Keratinocyte (primary cell): ENCODE results near the gene NEDD8. TPM values are rescaled to one million over a fixed set of nuclear protein-coding genes. Genes with fewer than 3 reads are reported as not detected.

Source experiments
- DNase-seq: peaks from one replicate; pipeline ENCODE4 v3.0.0-alpha.2; 2011; ENCODE audit warnings: low read depth, missing footprints, low spot score
- FAIRE-seq: peaks from 2 replicates; lab custom pipeline; 2011; peaks lifted over from hg19 to GRCh38; lab: Jason Lieb, UNC
- H2AFZ ChIP-seq: 2 replicates; pipeline ENCODE4 v1.6.0; 2012; ENCODE audit warnings: low read length, control low read depth, inconsistent platforms; ENCODE audit not compliant: control insufficient read depth
- H3K27ac ChIP-seq: 2 replicates; pipeline ENCODE4 v1.5.1; 2011; ENCODE audit warnings: low read length; ENCODE audit not compliant: control insufficient read depth, insufficient read depth
- H3K27me3 ChIP-seq: 3 replicates; pipeline ENCODE4 v1.6.0; 2011; ENCODE audit warnings: low read length; ENCODE audit not compliant: control insufficient read depth, insufficient read depth; ENCODE audit errors: extremely low read depth
- H3K36me3 ChIP-seq, 2 experiments: 2 replicates in 1 of 2; 3 replicates in 1 of 2; pipeline ENCODE4 v1.5.1; 2011; ENCODE audit warnings: low read length in 2 of 2, mild to moderate bottlenecking in 1 of 2; ENCODE audit not compliant: control insufficient read depth in 2 of 2, insufficient read depth in 2 of 2; ENCODE audit errors: extremely low read depth in 1 of 2
- H3K4me1 ChIP-seq: 3 replicates; pipeline ENCODE4 v1.5.1; 2011; ENCODE audit warnings: low read length; ENCODE audit not compliant: control insufficient read depth, insufficient read depth; ENCODE audit errors: extremely low read depth
- H3K4me2 ChIP-seq: 3 replicates; pipeline ENCODE4 v1.6.0; 2011; ENCODE audit warnings: low read depth, low read length; ENCODE audit not compliant: control insufficient read depth, insufficient read depth; ENCODE audit errors: extremely low read depth
- H3K4me3 ChIP-seq, 3 experiments: fragments of 200-600 bp in 1 of 3; sonication (generic) in 1 of 3; 2 replicates in 2 of 3; 3 replicates in 1 of 3; pipeline ENCODE4 v1.5.1; 2011 to 2016; ENCODE audit warnings: low read length in 3 of 3, mild to moderate bottlenecking in 3 of 3, control low read depth in 2 of 3, inconsistent platforms in 1 of 3, low read depth in 1 of 3, mixed read lengths in 1 of 3, mixed run types in 1 of 3, moderate library complexity in 1 of 3; ENCODE audit not compliant: control insufficient read depth in 2 of 3, insufficient read depth in 2 of 3; ENCODE audit errors: extremely low read depth in 1 of 3
- H3K79me2 ChIP-seq: 2 replicates; pipeline ENCODE4 v1.6.0; 2012; ENCODE audit warnings: low read length; ENCODE audit not compliant: control insufficient read depth, insufficient read depth
- H3K9ac ChIP-seq: 3 replicates; pipeline ENCODE4 v1.6.0; 2011; ENCODE audit warnings: low read length; ENCODE audit not compliant: control insufficient read depth, insufficient read depth; ENCODE audit errors: extremely low read depth
- H3K9me1 ChIP-seq: 3 replicates; pipeline ENCODE4 v1.6.0; 2011; ENCODE audit warnings: low read length; ENCODE audit not compliant: control insufficient read depth, insufficient read depth; ENCODE audit errors: extremely low read depth
- H3K9me3 ChIP-seq: 2 replicates; pipeline ENCODE4 v1.5.1; 2012; ENCODE audit warnings: low read depth, low read length; ENCODE audit not compliant: control insufficient read depth
- H4K20me1 ChIP-seq: 3 replicates; pipeline ENCODE4 v1.6.0; 2011; ENCODE audit warnings: low read length; ENCODE audit not compliant: control insufficient read depth, insufficient read depth; ENCODE audit errors: extremely low read depth
- CTCF ChIP-seq, 3 experiments: IDR thresholded peaks in 1 of 3; conservative IDR thresholded peaks in 1 of 3; optimal IDR thresholded peaks in 1 of 3; 2 replicates in 2 of 3; 3 replicates in 1 of 3; pipeline versions ENCODE3 to v1.5.1; 2011; ENCODE audit warnings: low read length in 3 of 3, mild to moderate bottlenecking in 3 of 3, moderate library complexity in 2 of 3, control low read depth in 1 of 3, inconsistent platforms in 1 of 3; ENCODE audit not compliant: insufficient read depth in 2 of 3; ENCODE audit errors: extremely low read depth in 1 of 3
- EZH2 ChIP-seq: IDR thresholded peaks from one replicate; pipeline ENCODE4 v1.6.1; 2012; ENCODE audit warnings: inconsistent platforms, mild to moderate bottlenecking, low read length, moderate library complexity
- dilution Hi-C: fragments of 300-500 bp; cut with MboI; formaldehyde crosslinking; loops from one replicate; pipeline ENCODE4 v1.7.0; 2020; ENCODE audit warnings: low sequenced_read_pairs; ENCODE audit not compliant: extremely low pct_ligation_motif_present
- polyA plus RNA-seq, 5 experiments: library from polyadenylated mRNA; depleted of rRNA in 3 of 5; stranded (reverse) in 3 of 5; stranded (forward) in 1 of 5; unstranded in 1 of 5; fragments of >200 nt; gene quantifications; 1 replicate in 1 of 5; 2 replicates in 3 of 5; 3 replicates in 1 of 5; pipeline versions ENCODE4 v1.2.1 to v1.2.3, GENCODE V29; 2011 to 2012; ENCODE audit warnings: missing spikeins in 2 of 5, low read depth in 1 of 5, low replicate concordance in 1 of 5

Gene NEDD8
- polyA plus RNA-seq, 1 donor (not counting 4 experiments of a cell fraction or from before 2014, with no cell fraction given): 509 TPM

- Histone ChIP-seq H4K20me1 (no peaks in the 10 kb centered on the region), H3K27me3 (no peaks in the 10 kb centered on the region), H3K9ac (no peak overlapping the region), H3K9me1 (no peaks in the 10 kb centered on the region), H3K27ac (no peak overlapping the region), H3K4me1 (peaks cover 15% of the 10 kb centered on the region), H3K4me3 (no peak overlapping the region), H2AFZ (no peak overlapping the region), H3K9me3 (no peaks in the 10 kb centered on the region), H3K4me2 (no peak overlapping the region), H3K36me3 (peaks cover 1 to 4% of the 10 kb centered on the region in 2 experiments), H3K79me2 (peaks cover 30% of the 10 kb centered on the region)
- dilution Hi-C loops: no loop called here
- no peak for DNase-seq
- TF ChIP-seq EZH2 (no peak), CTCF (optimal IDR thresholded peaks at IDR 0.05 in 1 of 3, IDR thresholded peaks at IDR 0.05 in 1 of 3, conservative IDR thresholded peaks at IDR 0.05 in 1 of 3; ENCODE audit: extremely low read depth in 1 of 3, insufficient read depth in 2 of 3, low read length in 3 of 3) (no peak)
- no peak for FAIRE-seq
These were observed 33.2 kb downstream of the NEDD8 start for GRCh38 chr14:24198814-24199524.

GRCh38 chr14:24197056-24197450 lies 35.1 kb downstream of the NEDD8 start:
- H4K20me1 ChIP-seq: no peaks in the 10 kb centered on the region
- no peak for DNase-seq
- H3K4me1 ChIP-seq: peaks cover 15% of the 10 kb centered on the region
- H3K4me3 ChIP-seq: no peak overlapping the region
- H3K27ac ChIP-seq: no peak overlapping the region
- FAIRE-seq: no peak
- no peaks in the 10 kb centered on the region for H3K27me3 ChIP-seq
- dilution Hi-C loops: no loop called here
- peak overlapping the region; percentile 98 for H3K4me2 ChIP-seq
- no peak overlapping the region for H3K9ac ChIP-seq
- TF ChIP-seq EZH2: no peak
- no peak for TF ChIP-seq CTCF (optimal IDR thresholded peaks at IDR 0.05 in 1 of 3, IDR thresholded peaks at IDR 0.05 in 1 of 3, conservative IDR thresholded peaks at IDR 0.05 in 1 of 3; ENCODE audit: extremely low read depth in 1 of 3, insufficient read depth in 2 of 3, low read length in 3 of 3)
- H3K36me3 ChIP-seq: peaks cover 5 to 10% of the 10 kb centered on the region in 2 experiments
- H3K79me2 ChIP-seq: peaks cover 41% of the 10 kb centered on the region
- no peaks in the 10 kb centered on the region for H3K9me1 ChIP-seq
- H3K9me3 ChIP-seq: no peaks in the 10 kb centered on the region
- no peak overlapping the region for H2AFZ ChIP-seq
